Upper lobe of right lung (tissue), 1 donor: ENCODE measurements around the gene CERK. TPM values are rescaled to one million over a fixed set of nuclear protein-coding genes. Genes with fewer than 3 reads are reported as not detected.

Experiments
- ATAC-seq: fragments of 200-7000 bp; cut with Tn5 transposase; one replicate; pipeline ENCODE4 v1.9.1; 2020; ENCODE audit warnings: mild to moderate bottlenecking, moderate library complexity
- DNase-seq: peaks from one replicate; pipeline ENCODE4 v3.0.0-alpha.2; 2020
- H3K27ac ChIP-seq: fragments of 200-600 bp; one replicate; pipeline ENCODE4 v1.8.0; 2022
- H3K27me3 ChIP-seq: fragments of 200-600 bp; one replicate; pipeline ENCODE4 v1.8.0; 2022; ENCODE audit warnings: mild to moderate bottlenecking
- H3K36me3 ChIP-seq: fragments of 200-600 bp; one replicate; pipeline ENCODE4 v1.8.0; 2022
- H3K4me1 ChIP-seq: fragments of 200-600 bp; one replicate; pipeline ENCODE4 v1.8.0; 2022
- H3K4me3 ChIP-seq: fragments of 200-600 bp; one replicate; pipeline ENCODE4 v1.8.0; 2022; ENCODE audit warnings: mild to moderate bottlenecking
- H3K9me3 ChIP-seq: fragments of 200-600 bp; one replicate; pipeline ENCODE4 v1.8.0; 2022
- intact Hi-C: fragments of 100-400 bp; cut with DNase I; formaldehyde crosslinking; loops from one replicate; pipeline ENCODE4 v1.11.0; 2022
- total RNA-seq: library from RNA; stranded (reverse); fragmentation: NEBNext Ultra II Directional; extraction: Animal tissue kit (Norgen Biotek cat#: 25700); gene quantifications from one replicate; pipeline ENCODE4 v1.2.1, GENCODE V29; 2021
- TF ChIP-seq, protein P1 (sequence below): fragments of 200-600 bp; IDR thresholded peaks from one replicate; pipeline ENCODE4 v1.8.0; 2022; ENCODE audit warnings: antibody characterized with exemption
- donor health status: DM: no; HTN: yes; CAD: no; lungs with severe emphysema.

Gene CERK
- total RNA-seq, 1 donor from 2014 or later: 28.1 TPM

- TF ChIP-seq, protein P1, sequence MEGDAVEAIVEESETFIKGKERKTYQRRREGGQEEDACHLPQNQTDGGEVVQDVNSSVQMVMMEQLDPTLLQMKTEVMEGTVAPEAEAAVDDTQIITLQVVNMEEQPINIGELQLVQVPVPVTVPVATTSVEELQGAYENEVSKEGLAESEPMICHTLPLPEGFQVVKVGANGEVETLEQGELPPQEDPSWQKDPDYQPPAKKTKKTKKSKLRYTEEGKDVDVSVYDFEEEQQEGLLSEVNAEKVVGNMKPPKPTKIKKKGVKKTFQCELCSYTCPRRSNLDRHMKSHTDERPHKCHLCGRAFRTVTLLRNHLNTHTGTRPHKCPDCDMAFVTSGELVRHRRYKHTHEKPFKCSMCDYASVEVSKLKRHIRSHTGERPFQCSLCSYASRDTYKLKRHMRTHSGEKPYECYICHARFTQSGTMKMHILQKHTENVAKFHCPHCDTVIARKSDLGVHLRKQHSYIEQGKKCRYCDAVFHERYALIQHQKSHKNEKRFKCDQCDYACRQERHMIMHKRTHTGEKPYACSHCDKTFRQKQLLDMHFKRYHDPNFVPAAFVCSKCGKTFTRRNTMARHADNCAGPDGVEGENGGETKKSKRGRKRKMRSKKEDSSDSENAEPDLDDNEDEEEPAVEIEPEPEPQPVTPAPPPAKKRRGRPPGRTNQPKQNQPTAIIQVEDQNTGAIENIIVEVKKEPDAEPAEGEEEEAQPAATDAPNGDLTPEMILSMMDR: no peak
- H3K4me1 ChIP-seq: no peaks in the 10 kb centered on the region
- intact Hi-C loops: no loop called here
- no peak overlapping the region for H3K4me3 ChIP-seq
- no peaks in the 10 kb centered on the region for H3K9me3 ChIP-seq
- no peaks in the 10 kb centered on the region for H3K27me3 ChIP-seq
- DNase-seq (no peak), ATAC-seq (no peak)
- H3K27ac ChIP-seq: no peak overlapping the region
- peaks cover 67% of the 10 kb centered on the region for H3K36me3 ChIP-seq
These were observed 71.3 kb downstream of the CERK start for GRCh38 chr22:46666577-46667244.

- Histone ChIP-seq H3K27ac (no peak overlapping the region), H3K36me3 (peaks cover 64% of the 10 kb centered on the region), H3K4me1 (no peaks in the 10 kb centered on the region), H3K4me3 (no peak overlapping the region), H3K9me3 (no peaks in the 10 kb centered on the region), H3K27me3 (no peaks in the 10 kb centered on the region)
- DNase-seq (no peak), ATAC-seq (no peak)
- intact Hi-C loops: no loop called here
- TF ChIP-seq, protein P1: no peak
These were observed 72.2 kb downstream of the CERK start for GRCh38 chr22:46665751-46666280.

GRCh38 chr22:46665151-46665695, 72.8 kb downstream of the CERK start:
- H3K27me3 ChIP-seq: no peaks in the 10 kb centered on the region
- peaks cover 58% of the 10 kb centered on the region for H3K36me3 ChIP-seq
- no peaks in the 10 kb centered on the region for H3K9me3 ChIP-seq
- ATAC-seq: no peak
- TF ChIP-seq, protein P1: no peak
- no peak overlapping the region for H3K27ac ChIP-seq
- H3K4me1 ChIP-seq: no peaks in the 10 kb centered on the region
- H3K4me3 ChIP-seq: no peak overlapping the region
- intact Hi-C loops: no loop called here
- DNase-seq: no peak

DNA sequence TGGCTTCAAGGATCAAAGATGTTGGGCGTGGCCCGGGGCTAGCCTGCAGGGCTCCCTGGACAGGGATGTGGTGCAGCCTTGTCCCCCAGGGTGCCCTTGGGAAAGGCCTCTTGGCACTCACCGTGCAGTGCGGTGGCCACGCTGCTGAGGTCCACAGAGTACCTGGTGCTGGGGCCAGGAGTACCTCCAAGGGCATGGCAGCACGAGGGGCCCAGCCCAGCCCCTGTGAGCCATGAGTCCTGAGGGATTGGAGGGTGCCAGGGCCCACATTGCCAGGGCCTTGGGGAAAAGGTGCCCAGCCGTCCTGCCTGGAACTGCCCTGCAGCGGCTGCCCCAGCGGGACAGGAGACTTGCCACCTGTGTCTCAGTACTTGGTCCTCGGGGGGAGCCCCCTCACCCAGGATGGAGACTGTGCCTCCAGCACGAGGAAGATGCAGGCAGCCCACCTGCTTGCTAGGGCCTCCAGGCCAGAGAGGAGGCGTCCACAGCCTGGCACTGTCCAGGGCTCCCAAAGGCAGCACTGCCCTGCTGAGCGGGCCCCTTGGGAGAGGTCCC, 73.7 kb downstream of the CERK start:
- H3K36me3 ChIP-seq: peaks cover 52% of the 10 kb centered on the region
- no peak overlapping the region for H3K4me3 ChIP-seq
- H3K4me1 ChIP-seq: no peaks in the 10 kb centered on the region
- DNase-seq (no peak), ATAC-seq (no peak)
- no peak overlapping the region for H3K27ac ChIP-seq
- no peaks in the 10 kb centered on the region for H3K9me3 ChIP-seq
- intact Hi-C loops: no loop called here
- TF ChIP-seq, protein P1: no peak
- H3K27me3 ChIP-seq: no peaks in the 10 kb centered on the region

GRCh38 chr22:46663436-46664100, 74.5 kb downstream of the CERK start:
- Histone ChIP-seq H3K9me3 (no peaks in the 10 kb centered on the region), H3K27ac (no peak overlapping the region), H3K4me1 (no peaks in the 10 kb centered on the region), H3K4me3 (no peak overlapping the region), H3K27me3 (no peaks in the 10 kb centered on the region), H3K36me3 (peaks cover 44% of the 10 kb centered on the region)
- no peak for ATAC-seq
- DNase-seq: no peak
- intact Hi-C loops: no loop called here
- TF ChIP-seq, protein P1: no peak
